Duodenal mucosa (tissue), 2 donors: Measurements from ENCODE around the gene CBFB.

Experiments used
- H3K27ac ChIP-seq: one replicate; pipeline ENCODE4 v1.7.0; 2013; ENCODE audit warnings: low read depth, low read length
- H3K27me3 ChIP-seq, 2 donors: one replicate each; pipeline ENCODE4 v1.7.0; 2013; ENCODE audit warnings: low read length in 2 of 2, control low read depth in 1 of 2; ENCODE audit not compliant: insufficient read depth in 2 of 2, control insufficient read depth in 1 of 2
- H3K36me3 ChIP-seq, 2 donors: one replicate each; pipeline ENCODE4 v1.7.0; 2013; ENCODE audit warnings: low read length in 2 of 2, control low read depth in 1 of 2; ENCODE audit not compliant: insufficient read depth in 2 of 2, control insufficient read depth in 1 of 2
- H3K4me1 ChIP-seq, 2 donors: one replicate each; pipeline ENCODE4 v1.7.0; 2013; ENCODE audit warnings: low read length in 2 of 2, control low read depth in 1 of 2; ENCODE audit not compliant: insufficient read depth in 2 of 2, control insufficient read depth in 1 of 2
- H3K4me3 ChIP-seq, 2 donors: one replicate each; pipeline ENCODE4 v1.7.0; 2013; ENCODE audit warnings: low read length in 2 of 2, low read depth in 1 of 2
- H3K9ac ChIP-seq, 2 donors: one replicate each; pipeline ENCODE4 v1.7.0; 2013; ENCODE audit warnings: low read length in 2 of 2, low read depth in 1 of 2
- H3K9me3 ChIP-seq, 2 donors: one replicate each; pipeline ENCODE4 v1.7.0; 2013; ENCODE audit warnings: low read length in 2 of 2, control low read depth in 1 of 2; ENCODE audit not compliant: control insufficient read depth in 1 of 2

CBFB gene

DNA sequence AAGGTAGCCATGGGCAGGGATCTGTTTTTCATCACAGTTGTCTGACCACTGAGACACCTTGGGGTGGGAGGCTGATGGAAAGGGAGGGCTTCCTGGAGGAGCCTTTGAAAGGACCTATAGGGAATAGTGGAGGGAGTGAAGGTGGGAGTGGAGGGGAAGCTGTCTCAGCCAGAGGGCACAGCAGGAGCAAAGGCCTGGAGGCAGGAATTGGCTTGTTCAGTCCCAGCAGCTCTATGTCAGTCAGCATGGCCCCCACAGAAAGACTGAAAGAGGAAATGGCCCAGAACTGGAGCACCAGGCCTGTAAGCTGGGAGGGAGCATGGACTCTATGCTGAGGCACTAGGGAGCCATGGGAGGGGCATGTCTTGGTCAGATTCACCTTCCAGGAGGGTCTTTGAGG lies 12.8 kb upstream of the CBFB start:
- H3K4me1 ChIP-seq: peaks cover 7 to 11% of the 10 kb centered on the region in 2 donors
- H3K27ac ChIP-seq: no peak overlapping the region
- no peak overlapping the region for H3K4me3 ChIP-seq
- no peaks in the 10 kb centered on the region for H3K36me3 ChIP-seq
- H3K27me3 ChIP-seq: peaks cover 18 to 21% of the 10 kb centered on the region in 2 donors
- no peaks in the 10 kb centered on the region for H3K9me3 ChIP-seq
- H3K9ac ChIP-seq: no peak overlapping the region

DNA sequence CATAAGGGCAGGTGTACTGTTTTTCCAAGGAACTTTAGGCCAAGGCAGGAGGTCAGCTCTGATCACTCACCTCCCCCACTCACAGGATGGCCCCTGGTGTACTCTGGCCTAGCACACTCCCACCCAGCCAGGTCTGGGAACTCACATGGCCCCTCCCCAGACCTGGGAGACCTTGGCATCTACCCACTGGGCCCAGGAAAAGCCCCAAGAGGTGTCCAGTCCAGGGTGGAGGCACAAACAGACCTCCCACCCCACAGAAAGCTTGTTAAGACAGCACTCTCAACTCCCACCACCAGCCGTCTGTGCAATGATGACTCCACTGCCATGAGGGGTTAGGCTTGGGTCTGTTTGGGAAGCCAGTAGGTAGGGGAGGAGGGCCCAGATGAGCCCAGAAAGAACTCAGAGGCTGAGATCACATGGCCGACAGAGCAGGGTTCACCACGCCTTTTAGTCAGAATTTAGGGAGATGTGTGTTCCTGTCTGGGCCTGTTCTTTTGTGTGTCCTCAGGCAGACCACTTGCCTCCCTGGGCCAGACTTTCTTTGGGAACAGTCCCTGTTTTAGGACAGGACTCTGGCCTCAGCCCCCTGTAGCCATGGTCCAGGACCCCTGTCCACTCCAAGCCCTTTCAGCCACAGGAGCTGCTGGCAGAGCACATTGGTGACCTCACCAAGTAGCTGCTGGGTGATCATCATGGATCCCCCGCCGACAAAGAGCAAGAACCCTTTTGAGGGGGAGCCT lies 12.1 kb upstream of the CBFB start:
- no peak overlapping the region for H3K27ac ChIP-seq
- no peaks in the 10 kb centered on the region for H3K9me3 ChIP-seq
- H3K4me3 ChIP-seq: no peak overlapping the region
- H3K36me3 ChIP-seq: no peaks in the 10 kb centered on the region
- no peak overlapping the region for H3K9ac ChIP-seq
- H3K4me1 ChIP-seq: peaks cover 7 to 11% of the 10 kb centered on the region in 2 donors
- peaks cover 18 to 21% of the 10 kb centered on the region in 2 donors for H3K27me3 ChIP-seq

DNA sequence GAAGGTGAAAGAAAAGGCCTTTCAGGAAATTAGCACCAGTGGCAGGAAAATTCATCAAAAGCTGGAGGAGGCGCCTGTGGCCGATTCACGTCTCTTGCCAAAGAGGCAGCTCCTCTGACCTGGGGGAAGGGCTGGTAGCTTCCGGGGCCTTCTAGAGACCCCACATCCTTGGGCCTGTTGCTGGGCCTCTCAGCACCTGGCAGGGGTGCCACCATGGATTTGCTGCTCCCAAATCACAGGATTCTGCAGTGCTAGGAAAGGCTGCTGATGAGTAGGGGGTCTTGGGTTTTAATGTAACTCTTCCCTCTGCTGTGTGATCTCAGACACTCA lies 11.6 kb upstream of the CBFB start:
- no peaks in the 10 kb centered on the region for H3K9me3 ChIP-seq
- H3K27ac ChIP-seq: no peak overlapping the region
- peaks cover 7 to 13% of the 10 kb centered on the region in 2 donors for H3K4me1 ChIP-seq
- H3K27me3 ChIP-seq: peaks cover 18 to 21% of the 10 kb centered on the region in 2 donors
- no peaks in the 10 kb centered on the region for H3K36me3 ChIP-seq
- no peak overlapping the region for H3K9ac ChIP-seq
- H3K4me3 ChIP-seq: no peak overlapping the region

DNA sequence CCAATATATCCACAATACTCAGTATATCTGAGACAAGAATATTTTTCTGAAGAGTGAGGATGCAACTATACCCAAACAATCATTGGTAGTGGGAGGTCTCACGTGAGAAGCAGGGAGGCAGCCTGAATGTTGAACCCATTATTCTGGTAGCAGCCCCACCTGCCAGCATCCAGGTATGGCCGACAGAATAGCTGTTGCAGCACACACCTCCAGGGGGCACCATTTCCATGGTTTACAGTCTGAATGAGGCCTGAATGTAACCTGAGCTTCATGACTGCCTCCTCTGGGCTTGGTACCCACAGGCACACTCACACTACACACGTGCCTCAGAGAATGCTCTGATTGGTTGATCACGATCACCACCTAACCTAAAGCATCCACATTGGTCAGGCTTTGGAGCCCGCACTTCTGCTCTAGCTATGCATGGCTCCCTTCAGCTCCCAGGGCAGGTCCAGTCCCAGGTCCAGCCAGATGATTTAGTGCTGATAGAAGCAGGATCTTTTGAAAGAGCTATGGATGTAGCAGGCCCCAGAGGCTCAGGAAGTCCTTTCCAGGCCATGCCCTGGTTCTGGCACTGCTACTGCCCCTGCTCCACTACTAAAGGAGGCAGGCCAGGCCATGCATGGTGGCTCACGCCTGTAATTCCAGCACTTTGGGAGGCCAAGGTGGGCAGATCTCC lies 11.0 kb upstream of the CBFB start:
- H3K36me3 ChIP-seq: no peaks in the 10 kb centered on the region
- H3K4me3 ChIP-seq: no peak overlapping the region
- H3K27me3 ChIP-seq: peaks cover 18 to 20% of the 10 kb centered on the region in 2 donors
- no peak overlapping the region for H3K27ac ChIP-seq
- no peaks in the 10 kb centered on the region for H3K9me3 ChIP-seq
- no peak overlapping the region for H3K9ac ChIP-seq
- H3K4me1 ChIP-seq: peaks cover 13 to 18% of the 10 kb centered on the region in 2 donors

DNA sequence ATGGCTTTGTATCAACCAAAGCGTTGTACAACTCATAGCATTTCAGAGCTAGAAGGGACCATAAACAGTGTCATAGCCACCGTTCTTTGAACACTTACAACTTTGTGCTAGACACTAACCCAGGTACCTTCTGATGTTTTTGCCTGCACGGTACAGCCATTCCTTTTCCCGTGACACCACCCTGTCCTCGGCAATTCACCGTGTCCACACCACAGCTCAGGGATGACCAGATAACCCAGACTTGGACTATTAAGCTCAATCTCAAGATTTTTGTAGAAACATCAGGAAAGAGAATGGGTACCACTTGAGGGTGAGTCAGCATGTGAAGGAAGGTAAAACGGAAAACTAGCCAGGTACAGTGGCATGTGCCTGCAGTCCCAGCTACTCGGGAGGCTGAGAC lies 9.8 kb upstream of the CBFB start:
- Histone ChIP-seq H3K36me3 (no peaks in the 10 kb centered on the region), H3K9me3 (no peaks in the 10 kb centered on the region), H3K27ac (no peak overlapping the region), H3K4me1 (peaks cover 6 to 11% of the 10 kb centered on the region in 2 donors), H3K9ac (no peak overlapping the region), H3K4me3 (no peak overlapping the region), H3K27me3 (peaks cover 11 to 13% of the 10 kb centered on the region in 2 donors)

DNA sequence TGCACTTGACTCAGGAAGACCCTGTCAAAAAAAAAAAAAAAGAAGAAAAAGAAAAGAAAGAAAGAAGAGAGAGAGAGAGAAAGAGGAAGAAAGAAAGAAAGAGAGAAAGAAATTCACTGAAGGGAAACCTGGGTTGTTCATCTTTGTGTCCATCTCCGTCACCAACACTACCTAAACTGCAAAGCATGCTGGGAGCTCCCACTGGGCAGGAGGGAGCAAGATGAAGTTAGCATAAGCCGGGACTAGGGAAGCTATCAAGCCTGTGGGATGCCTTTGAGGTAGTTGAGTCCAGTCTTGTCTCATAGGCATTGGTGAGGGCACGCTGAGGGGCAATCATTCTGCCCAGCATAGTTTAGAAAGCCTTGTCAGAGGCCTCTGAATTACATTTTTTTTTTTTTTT lies 7.6 kb upstream of the CBFB start:
- Histone ChIP-seq H3K27me3 (no peaks in the 10 kb centered on the region), H3K36me3 (no peaks in the 10 kb centered on the region), H3K4me1 (peaks cover 8 to 10% of the 10 kb centered on the region in 2 donors), H3K9me3 (no peaks in the 10 kb centered on the region), H3K9ac (no peak overlapping the region), H3K4me3 (no peak overlapping the region), H3K27ac (no peak overlapping the region)

DNA sequence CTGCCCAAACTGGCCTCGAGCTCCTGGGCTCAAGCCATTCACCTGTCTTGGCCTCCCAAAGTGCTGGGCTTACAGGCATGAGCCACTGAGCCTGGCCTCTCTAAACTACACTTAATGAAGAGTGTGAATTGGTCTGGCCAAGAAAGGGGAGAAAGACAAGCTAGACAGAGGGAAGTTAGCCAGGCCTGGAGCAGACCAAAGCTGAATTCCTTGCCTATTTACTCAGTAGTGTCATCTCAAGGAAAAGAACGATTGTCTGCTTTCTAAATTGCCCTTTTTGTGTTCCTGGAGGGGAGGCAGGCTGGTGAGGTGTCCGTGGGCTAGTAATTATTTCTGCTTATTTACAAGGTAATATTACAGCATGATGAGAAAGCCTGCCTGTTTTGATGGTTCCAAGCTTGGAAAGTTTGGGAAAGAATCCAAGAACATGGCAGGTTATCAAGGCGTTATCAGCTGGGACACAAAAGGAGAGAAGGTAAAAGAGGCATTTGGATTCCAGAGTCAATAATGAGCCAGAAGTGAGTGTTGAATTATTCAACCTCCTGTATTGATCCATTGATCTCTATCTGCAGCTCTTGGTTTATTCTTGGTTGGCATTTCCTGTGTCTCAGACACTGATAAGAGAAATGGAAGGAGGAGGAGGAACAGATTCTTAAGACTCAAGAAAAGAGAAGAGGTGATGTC lies 6.3 kb upstream of the CBFB start:
- Histone ChIP-seq H3K4me3 (no peak overlapping the region), H3K9ac (no peak overlapping the region), H3K4me1 (peaks cover 8 to 10% of the 10 kb centered on the region in 2 donors), H3K27ac (no peak overlapping the region), H3K36me3 (no peaks in the 10 kb centered on the region), H3K9me3 (no peaks in the 10 kb centered on the region), H3K27me3 (no peaks in the 10 kb centered on the region)

DNA sequence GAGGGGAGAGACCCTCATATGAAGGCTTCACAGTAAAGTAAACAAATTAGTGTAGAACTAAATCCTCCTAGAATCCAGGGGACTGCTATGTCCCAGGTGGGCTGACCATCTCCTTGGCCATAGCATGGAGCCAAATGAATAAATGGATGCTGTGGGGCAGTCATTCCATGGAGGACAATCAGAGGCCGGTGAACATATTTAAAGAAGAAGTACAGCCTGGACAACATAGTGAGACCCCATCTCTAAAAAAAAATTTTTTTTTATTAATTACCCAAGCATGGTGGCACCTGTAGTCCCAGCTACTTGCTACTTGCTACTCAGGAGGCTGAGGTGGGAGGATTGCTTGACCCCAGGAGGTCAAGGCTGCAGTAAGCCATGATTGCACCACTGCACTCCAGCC lies 5.3 kb upstream of the CBFB start:
- Histone ChIP-seq H3K9ac (no peak overlapping the region), H3K4me1 (peaks cover 12 to 15% of the 10 kb centered on the region in 2 donors), H3K36me3 (no peaks in the 10 kb centered on the region), H3K4me3 (no peak overlapping the region), H3K9me3 (no peaks in the 10 kb centered on the region), H3K27ac (no peak overlapping the region), H3K27me3 (no peaks in the 10 kb centered on the region)

DNA sequence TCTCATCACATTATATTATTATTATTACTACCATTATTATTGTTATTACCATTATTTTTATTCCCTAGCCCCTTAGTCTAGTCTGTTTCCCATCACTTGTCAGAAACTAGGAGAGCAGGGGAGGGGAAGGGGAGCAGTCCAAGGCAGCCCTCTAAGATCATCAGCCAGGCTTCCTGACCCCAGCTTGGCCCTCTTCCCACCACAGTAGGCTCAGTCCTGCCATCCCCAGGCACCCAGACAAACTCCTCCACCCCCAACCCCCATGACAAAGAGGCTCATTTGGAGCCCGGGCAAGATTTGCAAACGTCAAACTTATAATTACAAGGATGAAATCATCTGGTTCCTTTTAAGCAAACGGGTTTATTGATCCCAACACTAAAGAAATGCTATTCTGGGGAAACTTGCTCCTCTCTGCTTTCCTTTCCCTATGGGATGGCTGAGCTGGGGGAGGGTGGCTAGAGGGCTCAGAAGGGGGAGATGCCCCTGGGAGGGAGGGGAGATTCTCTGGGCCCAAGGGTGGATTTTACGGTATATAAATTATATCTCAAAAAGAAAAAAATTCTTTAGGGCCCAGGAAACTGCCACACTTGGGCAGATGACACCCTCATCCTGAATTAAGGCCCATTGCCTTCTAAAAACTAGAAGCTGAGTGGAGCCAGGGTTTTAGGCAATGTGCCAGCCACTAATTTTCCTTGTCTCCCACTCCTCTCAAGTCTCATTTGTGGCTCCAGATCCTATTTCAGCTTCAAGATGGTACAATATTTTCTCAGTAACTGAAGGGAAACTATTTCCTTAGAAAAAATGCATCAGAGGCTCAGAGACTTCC lies 4.4 kb upstream of the CBFB start:
- Histone ChIP-seq H3K4me1 (peaks cover 12 to 15% of the 10 kb centered on the region in 2 donors), H3K27me3 (no peaks in the 10 kb centered on the region)

DNA sequence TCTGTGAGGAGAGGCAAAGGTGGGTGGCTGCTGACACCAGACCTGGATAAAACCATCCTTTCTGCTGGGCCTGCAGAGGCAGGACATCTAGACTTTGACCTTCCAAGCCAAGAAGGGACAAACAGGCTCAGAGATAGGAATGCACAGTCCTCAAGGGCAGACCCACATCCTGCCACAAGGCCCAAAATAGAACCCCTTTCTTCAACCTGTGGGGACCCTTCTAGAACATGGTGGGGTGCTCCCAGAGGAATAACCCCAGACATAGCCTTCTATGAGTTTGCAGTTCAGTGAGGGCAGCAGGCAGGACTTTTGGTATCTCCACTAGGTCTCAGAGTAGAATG lies 3.8 kb upstream of the CBFB start:
- H3K4me1 ChIP-seq: peaks cover 14 to 16% of the 10 kb centered on the region in 2 donors
- H3K9ac ChIP-seq: no peak overlapping the region
- H3K4me3 ChIP-seq: no peak overlapping the region
- no peaks in the 10 kb centered on the region for H3K27me3 ChIP-seq
- H3K9me3 ChIP-seq: no peaks in the 10 kb centered on the region
- H3K36me3 ChIP-seq: no peaks in the 10 kb centered on the region
- no peak overlapping the region for H3K27ac ChIP-seq

More for the DNA sequence above, 4.4 kb upstream of the CBFB start:
- Histone ChIP-seq H3K36me3 (no peaks in the 10 kb centered on the region), H3K9me3 (no peaks in the 10 kb centered on the region), H3K4me3 (no peak overlapping the region), H3K27ac (no peak overlapping the region), H3K9ac (no peak overlapping the region)
